HAP-1 (cell line): ENCODE data around the gene FBXW4.

Source experiments
- DNase-seq, 2 experiments: peaks; one replicate each; pipeline ENCODE4 v3.0.0-alpha.2; 2016 to 2020; ENCODE audit warnings: low spot score in 2 of 2
- H3K27me3 ChIP-seq: fragments of 250-450 bp; sonication (Bioruptor Pico); 2 replicates; pipeline ENCODE4 v1.5.1; 2020; ENCODE audit warnings: low read depth, mild to moderate bottlenecking, moderate library complexity
- H3K36me3 ChIP-seq: fragments of 250-450 bp; sonication (Bioruptor Pico); replicated peaks from 2 replicates; pipeline ENCODE4 v1.5.1; 2020; ENCODE audit warnings: mild to moderate bottlenecking
- H3K4me1 ChIP-seq: fragments of 250-450 bp; sonication (Bioruptor Pico); 2 replicates; pipeline ENCODE4 v1.5.1; 2020; ENCODE audit warnings: mild to moderate bottlenecking
- H3K4me3 ChIP-seq: fragments of 250-450 bp; sonication (Bioruptor Pico); 2 replicates; pipeline ENCODE4 v1.5.1; 2020; ENCODE audit warnings: mild to moderate bottlenecking, moderate library complexity
- H3K9me3 ChIP-seq: fragments of 250-450 bp; sonication (Bioruptor Pico); 2 replicates; pipeline ENCODE4 v1.5.1; 2020; ENCODE audit warnings: mild to moderate bottlenecking, moderate library complexity
- in situ Hi-C: fragments of 300-500 bp; cut with MboI; formaldehyde crosslinking; loops from 3 replicates; pipeline ENCODE4 v1.14.3; 2020; ENCODE audit warnings: low sequenced_read_pairs, inconsistent platforms, mixed read lengths

The FBXW4 gene

GRCh38 chr10:101686133-101686925 is 8.6 kb downstream of the FBXW4 start:
- in situ Hi-C loops, result no loop called here
- H3K4me1 ChIP-seq, result no peaks in the 10 kb centered on the region
- no peak for DNase-seq
- no peak overlapping the region for H3K4me3 ChIP-seq
- no peaks in the 10 kb centered on the region for H3K27me3 ChIP-seq
- no peaks in the 10 kb centered on the region for H3K9me3 ChIP-seq
- H3K36me3 ChIP-seq, result no peaks in the 10 kb centered on the region; the same call in 1 of the 2 replicates

GRCh38 chr10:101684782-101685181 is 10.2 kb downstream of the FBXW4 start:
- in situ Hi-C loops, result no loop called here
- Histone ChIP-seq H3K4me3 (no peak overlapping the region), H3K9me3 (no peaks in the 10 kb centered on the region), H3K36me3 (no peaks in the 10 kb centered on the region), H3K27me3 (no peaks in the 10 kb centered on the region), H3K4me1 (no peaks in the 10 kb centered on the region)
- DNase-seq, result no peak

DNA sequence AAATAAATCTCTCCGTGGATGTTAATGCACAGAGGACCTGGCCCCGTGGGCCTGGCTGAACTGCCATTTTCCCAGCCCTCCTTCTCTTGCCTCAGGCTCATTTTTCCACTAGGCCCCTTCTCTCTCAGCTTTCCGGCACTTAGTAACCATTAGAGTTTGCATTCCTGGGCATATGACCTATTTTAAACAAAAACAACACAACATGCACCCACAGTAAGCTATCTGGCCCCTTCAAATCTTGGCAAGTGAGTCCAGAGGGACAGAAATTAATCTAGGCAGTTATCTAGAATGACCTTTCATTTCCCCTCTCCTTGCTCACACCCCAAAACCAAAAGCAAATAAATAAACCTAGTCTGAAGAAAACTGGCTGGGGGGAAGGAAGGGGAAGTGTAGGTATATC is 11.7 kb downstream of the FBXW4 start:
- DNase-seq, result no peak
- Histone ChIP-seq H3K27me3 (no peaks in the 10 kb centered on the region), H3K9me3 (no peaks in the 10 kb centered on the region), H3K4me1 (no peaks in the 10 kb centered on the region), H3K4me3 (no peak overlapping the region), H3K36me3 (no peaks in the 10 kb centered on the region)
- in situ Hi-C loops, result no loop called here

- H3K27me3 ChIP-seq, result no peaks in the 10 kb centered on the region
- H3K4me3 ChIP-seq, result no peak overlapping the region
- DNase-seq, result no peak
Measured at GRCh38 chr10:101682172-101682825, 12.7 kb downstream of the FBXW4 start.

GRCh38 chr10:101676565-101676964 is 18.4 kb downstream of the FBXW4 start:
- H3K4me3 ChIP-seq, result no peak overlapping the region
- H3K36me3 ChIP-seq, result no peaks in the 10 kb centered on the region; the same call in 1 of the 2 replicates
- no peaks in the 10 kb centered on the region for H3K4me1 ChIP-seq
- in situ Hi-C loops, result no loop called here
- DNase-seq, result no peak
- no peaks in the 10 kb centered on the region for H3K9me3 ChIP-seq
- no peaks in the 10 kb centered on the region for H3K27me3 ChIP-seq

More at GRCh38 chr10:101682172-101682825, 12.7 kb downstream of the FBXW4 start:
- no peaks in the 10 kb centered on the region for H3K9me3 ChIP-seq
- in situ Hi-C loops, result no loop called here
- H3K4me1 ChIP-seq, result no peaks in the 10 kb centered on the region
- no peaks in the 10 kb centered on the region for H3K36me3 ChIP-seq

DNA sequence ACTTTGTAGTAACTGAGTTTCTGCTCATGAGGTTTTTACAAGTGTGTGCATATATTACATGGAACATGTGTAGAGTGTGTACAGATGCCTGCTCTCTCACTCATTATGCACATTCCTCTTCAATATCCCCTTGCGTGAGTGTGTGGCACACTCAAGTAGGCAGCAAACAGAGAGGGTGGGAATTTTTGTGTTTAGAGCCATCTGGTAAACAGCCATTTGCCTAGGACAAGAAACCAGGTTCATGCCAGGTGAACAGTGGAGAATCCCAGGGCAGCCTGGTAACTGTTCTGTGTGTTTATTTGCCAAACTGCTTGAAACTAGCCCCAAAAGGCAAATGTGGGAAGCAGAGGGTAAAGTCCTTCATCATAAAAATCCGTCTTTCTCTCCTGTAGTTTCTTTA is 19.9 kb downstream of the FBXW4 start:
- Histone ChIP-seq H3K27me3 (no peaks in the 10 kb centered on the region), H3K4me3 (no peak overlapping the region), H3K36me3 (peaks cover 4% of the 10 kb centered on the region), H3K4me1 (no peaks in the 10 kb centered on the region), H3K9me3 (no peaks in the 10 kb centered on the region)
- no peak for DNase-seq
- in situ Hi-C loops, result no loop called here

DNA sequence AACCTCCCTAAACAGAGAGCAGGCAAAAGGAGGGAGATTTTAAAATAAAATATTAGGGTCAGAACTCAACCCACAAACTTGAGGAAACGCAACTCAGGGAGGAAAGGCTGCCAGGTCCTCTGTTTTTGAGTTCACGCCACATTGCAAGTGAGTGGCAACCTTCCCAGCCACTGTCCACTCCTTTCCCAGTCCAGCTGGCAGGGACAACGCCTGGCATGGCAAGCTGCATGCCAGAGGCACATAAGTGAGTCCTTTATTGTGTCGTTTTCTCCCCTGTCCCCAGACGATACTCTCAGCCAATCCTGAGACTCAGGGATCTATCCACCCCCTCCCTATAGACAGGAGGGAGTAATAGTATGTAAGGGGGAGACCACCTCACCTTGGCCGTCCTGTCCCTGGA is 22.4 kb downstream of the FBXW4 start:
- in situ Hi-C loops, result no loop called here
- no peaks in the 10 kb centered on the region for H3K27me3 ChIP-seq
- H3K4me1 ChIP-seq, result no peaks in the 10 kb centered on the region
- no peaks in the 10 kb centered on the region for H3K9me3 ChIP-seq
- H3K36me3 ChIP-seq, result peaks cover 17% of the 10 kb centered on the region
- no peak for DNase-seq
- no peak overlapping the region for H3K4me3 ChIP-seq

- Histone ChIP-seq H3K9me3 (no peaks in the 10 kb centered on the region), H3K27me3 (no peaks in the 10 kb centered on the region), H3K36me3 (peaks cover 19% of the 10 kb centered on the region), H3K4me1 (no peaks in the 10 kb centered on the region), H3K4me3 (no peak overlapping the region)
- in situ Hi-C loops, result no loop called here
- DNase-seq, result no peak
Measured at GRCh38 chr10:101671453-101671852, 23.5 kb downstream of the FBXW4 start.

GRCh38 chr10:101670635-101671034 is 24.3 kb downstream of the FBXW4 start:
- H3K27me3 ChIP-seq, result no peaks in the 10 kb centered on the region
- H3K4me3 ChIP-seq, result no peak overlapping the region
- H3K4me1 ChIP-seq, result no peaks in the 10 kb centered on the region
- peaks cover 19% of the 10 kb centered on the region for H3K36me3 ChIP-seq
- in situ Hi-C loops, result no loop called here
- H3K9me3 ChIP-seq, result no peaks in the 10 kb centered on the region
- DNase-seq, result no peak

- Histone ChIP-seq H3K4me3 (no peak overlapping the region), H3K4me1 (no peaks in the 10 kb centered on the region), H3K27me3 (no peaks in the 10 kb centered on the region), H3K36me3 (peaks cover 19% of the 10 kb centered on the region), H3K9me3 (no peaks in the 10 kb centered on the region)
- no peak for DNase-seq
- in situ Hi-C loops, result no loop called here
Measured at GRCh38 chr10:101669181-101669580, 25.8 kb downstream of the FBXW4 start.

GRCh38 chr10:101668566-101668965 is 26.4 kb downstream of the FBXW4 start:
- in situ Hi-C loops, result no loop called here
- H3K4me3 ChIP-seq, result no peak overlapping the region
- no peaks in the 10 kb centered on the region for H3K9me3 ChIP-seq
- H3K4me1 ChIP-seq, result no peaks in the 10 kb centered on the region; the same call in 1 of the 2 replicates
- no peaks in the 10 kb centered on the region for H3K27me3 ChIP-seq
- DNase-seq, result no peak
- peaks cover 19% of the 10 kb centered on the region for H3K36me3 ChIP-seq

GRCh38 chr10:101666083-101666482 is 28.9 kb downstream of the FBXW4 start:
- H3K27me3 ChIP-seq, result no peaks in the 10 kb centered on the region
- no peak for DNase-seq
- H3K4me3 ChIP-seq, result no peak overlapping the region
- H3K36me3 ChIP-seq, result peaks cover 19% of the 10 kb centered on the region
- H3K4me1 ChIP-seq, result no peaks in the 10 kb centered on the region; the same call in 1 of the 2 replicates
- no peaks in the 10 kb centered on the region for H3K9me3 ChIP-seq
- in situ Hi-C loops, result no loop called here

DNA sequence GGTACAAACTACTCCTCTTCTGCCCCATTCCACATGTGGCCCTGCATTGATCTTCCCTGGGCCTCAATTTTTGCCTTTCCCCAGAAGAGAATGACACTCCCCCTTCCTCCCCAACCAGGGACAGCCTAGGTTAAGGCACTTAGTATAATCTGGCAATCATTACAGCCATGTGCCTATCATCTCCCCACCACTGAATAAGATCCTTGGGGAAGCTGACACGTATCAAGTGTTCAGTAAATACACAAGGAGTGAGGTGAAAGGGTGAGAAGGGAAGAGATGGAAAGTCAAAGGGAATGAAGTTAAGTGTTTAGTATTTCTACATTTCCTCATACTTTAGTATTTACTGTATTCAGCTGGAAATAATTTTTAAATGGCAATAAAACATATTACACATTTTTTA is 31.9 kb downstream of the FBXW4 start:
- in situ Hi-C loops, result no loop called here
- no peak overlapping the region for H3K4me3 ChIP-seq
- no peak for DNase-seq
- H3K4me1 ChIP-seq, result peaks cover 4% of the 10 kb centered on the region
- peaks cover 13% of the 10 kb centered on the region for H3K36me3 ChIP-seq
- no peaks in the 10 kb centered on the region for H3K9me3 ChIP-seq
- no peaks in the 10 kb centered on the region for H3K27me3 ChIP-seq

- Histone ChIP-seq H3K36me3 (peaks cover 10% of the 10 kb centered on the region; the same call in 1 of the 2 replicates), H3K27me3 (no peaks in the 10 kb centered on the region), H3K4me1 (peaks cover 4% of the 10 kb centered on the region), H3K9me3 (no peaks in the 10 kb centered on the region), H3K4me3 (no peak overlapping the region)
- peak; percentile 45 to 66 for DNase-seq
- in situ Hi-C loops, result no loop called here
Measured at GRCh38 chr10:101660256-101660655, 34.7 kb downstream of the FBXW4 start.
